HepG2 (cell line): Measurements from ENCODE around the gene CERS6. TPM values are rescaled to one million over a fixed set of nuclear protein-coding genes. Genes with fewer than 3 reads are reported as not detected.

ENCODE experiments used
- AKAP8 ChIP-seq: sonication (generic); formaldehyde crosslinking; IDR thresholded peaks from 2 replicates; pipeline ENCODE4 v1.5.1; 2020; ENCODE audit warnings: mild to moderate bottlenecking, missing genetic modification reagents
- ATAD3A ChIP-seq: sonication (generic); formaldehyde crosslinking; IDR thresholded peaks from 2 replicates; pipeline ENCODE4 v1.4.0; 2020; ENCODE audit warnings: missing genetic modification reagents
- ATRX ChIP-seq: sonication (generic); formaldehyde crosslinking; IDR thresholded peaks from 2 replicates; pipeline ENCODE4 v1.4.0; 2020; ENCODE audit warnings: missing genetic modification reagents, borderline replicate concordance
- GABPA ChIP-seq, 2 experiments: IDR thresholded peaks; 2 replicates each; pipeline ENCODE4 v1.6.1; 2011 to 2016; ENCODE audit warnings: low read depth in 2 of 2, low read length in 1 of 2, missing biosample characterization in 1 of 2, missing genetic modification characterization in 1 of 2
- GATA4 ChIP-seq: sonication (generic); IDR thresholded peaks from 2 replicates; pipeline ENCODE4 v1.6.1; 2016; ENCODE audit warnings: antibody characterized with exemption, low read depth, borderline replicate concordance
- HDAC1 ChIP-seq: sonication (generic); formaldehyde crosslinking; IDR thresholded peaks from 2 replicates; pipeline ENCODE4 v1.5.1; 2020; ENCODE audit warnings: mild to moderate bottlenecking, missing genetic modification reagents
- ISX ChIP-seq: sonication (generic); formaldehyde crosslinking; conservative IDR thresholded peaks from 2 replicates; pipeline ENCODE4 v1.5.0; 2020; ENCODE audit warnings: missing genetic modification reagents
- MAF1 ChIP-seq: sonication (generic); formaldehyde crosslinking; IDR thresholded peaks from 2 replicates; pipeline ENCODE4 v1.5.0; 2020; ENCODE audit warnings: missing genetic modification reagents, borderline replicate concordance
- MATR3 ChIP-seq: sonication (generic); formaldehyde crosslinking; IDR thresholded peaks from 2 replicates; pipeline ENCODE4 v1.4.0; 2020; ENCODE audit warnings: missing genetic modification reagents
- NFYB ChIP-seq: sonication (generic); formaldehyde crosslinking; IDR thresholded peaks from 2 replicates; pipeline ENCODE4 v1.4.0; 2020; ENCODE audit warnings: missing genetic modification reagents
- RBM22 ChIP-seq: fragments of 200-400 bp; formaldehyde crosslinking; optimal IDR thresholded peaks from 2 replicates; pipeline ENCODE3; 2017; ENCODE audit warnings: mild to moderate bottlenecking, low read length, moderate library complexity
- RXRB ChIP-seq: IDR thresholded peaks from 2 replicates; pipeline ENCODE4 v1.6.1; 2016; ENCODE audit warnings: borderline replicate concordance, missing genetic modification reagents, missing compliant biosample characterization
- SAFB2 ChIP-seq: sonication (generic); formaldehyde crosslinking; IDR thresholded peaks from 2 replicates; pipeline ENCODE4 v1.5.1; 2020; ENCODE audit warnings: missing genetic modification reagents, low read depth, mild to moderate bottlenecking, borderline replicate concordance
- SMARCE1 ChIP-seq: fragments of 450-650 bp; IDR thresholded peaks from 2 replicates; pipeline ENCODE4 v1.6.1; 2017; ENCODE audit warnings: borderline replicate concordance
- ZNF138 ChIP-seq: sonication (generic); formaldehyde crosslinking; IDR thresholded peaks from 2 replicates; pipeline ENCODE4 v1.5.0; 2020; ENCODE audit warnings: mild to moderate bottlenecking, low read depth, missing genetic modification reagents
- ZNF251 ChIP-seq: sonication (generic); formaldehyde crosslinking; IDR thresholded peaks from 2 replicates; pipeline ENCODE4 v1.9.0; 2021; ENCODE audit warnings: mild to moderate bottlenecking, missing genetic modification reagents
- ZNF607 ChIP-seq: sonication (generic); formaldehyde crosslinking; IDR thresholded peaks from 2 replicates; pipeline ENCODE4 v1.5.1; 2020; ENCODE audit warnings: missing genetic modification reagents, mild to moderate bottlenecking, borderline replicate concordance
- ZNF674 ChIP-seq: sonication (generic); formaldehyde crosslinking; IDR thresholded peaks from 2 replicates; pipeline ENCODE4 v1.5.0; 2020; ENCODE audit warnings: low read depth, mild to moderate bottlenecking, missing genetic modification reagents
- ZNF749 ChIP-seq: sonication (generic); formaldehyde crosslinking; IDR thresholded peaks from 2 replicates; pipeline ENCODE4 v1.8.0; 2022; ENCODE audit warnings: mild to moderate bottlenecking, missing genetic modification reagents, moderate library complexity, borderline replicate concordance
- ZNF879 ChIP-seq: sonication (generic); formaldehyde crosslinking; IDR thresholded peaks from 2 replicates; pipeline ENCODE4 v1.8.1; 2023; ENCODE audit warnings: missing genetic modification reagents
- polyA plus RNA-seq, 8 experiments: library from polyadenylated mRNA; depleted of rRNA in 3 of 8; stranded (reverse) in 7 of 8; unstranded in 1 of 8; fragments of >200 nt; fragmentation: Illumina TruSeq in 4 of 8; extraction: Trizol in 4 of 8; gene quantifications; 2 replicates each; pipeline versions ENCODE4 v1.2.1 to v1.2.3, GENCODE V29; 2011 to 2016; ENCODE audit warnings: low read depth in 4 of 8, missing spikeins in 1 of 8, mixed read lengths in 1 of 8; ENCODE audit not compliant: insufficient read depth in 1 of 8
- total RNA-seq, 5 experiments: library from RNA; depleted of rRNA; stranded (reverse); fragments of >200 nt; fragmentation: Illumina TruSeq; extraction: Trizol; gene quantifications; 2 replicates each; pipeline ENCODE4 v1.2.3, GENCODE V29; 2016; ENCODE audit warnings: low read depth in 1 of 5
- TF ChIP-seq, protein P1 (sequence below): sonication (generic); formaldehyde crosslinking; IDR thresholded peaks from 2 replicates; pipeline ENCODE4 v1.9.0; 2021; ENCODE audit warnings: missing genetic modification reagents, mild to moderate bottlenecking, borderline replicate concordance
- TF ChIP-seq, protein P2 (sequence below): sonication (generic); formaldehyde crosslinking; IDR thresholded peaks from 2 replicates; pipeline ENCODE4 v1.4.0; 2020; ENCODE audit warnings: missing genetic modification reagents
- TF ChIP-seq, protein P3 (sequence below): sonication (generic); formaldehyde crosslinking; IDR thresholded peaks from 2 replicates; pipeline ENCODE4 v1.5.1; 2020; ENCODE audit warnings: missing genetic modification reagents, mild to moderate bottlenecking, borderline replicate concordance
- TF ChIP-seq, protein P4 (sequence below): sonication (generic); formaldehyde crosslinking; IDR thresholded peaks from 2 replicates; pipeline ENCODE4 v1.5.0; 2020; ENCODE audit warnings: missing genetic modification reagents, mild to moderate bottlenecking, borderline replicate concordance
- TF ChIP-seq, protein P5 (sequence below): sonication (generic); formaldehyde crosslinking; IDR thresholded peaks from 2 replicates; pipeline ENCODE4 v1.4.0; 2020; ENCODE audit warnings: low read depth, mild to moderate bottlenecking, missing genetic modification reagents

Gene CERS6
- total and polyA plus RNA-seq, 2 of the 13 experiments (the other 11 are each of a cell fraction or from before 2014, with no cell fraction given) = 10.1 to 20.3 TPM

DNA sequence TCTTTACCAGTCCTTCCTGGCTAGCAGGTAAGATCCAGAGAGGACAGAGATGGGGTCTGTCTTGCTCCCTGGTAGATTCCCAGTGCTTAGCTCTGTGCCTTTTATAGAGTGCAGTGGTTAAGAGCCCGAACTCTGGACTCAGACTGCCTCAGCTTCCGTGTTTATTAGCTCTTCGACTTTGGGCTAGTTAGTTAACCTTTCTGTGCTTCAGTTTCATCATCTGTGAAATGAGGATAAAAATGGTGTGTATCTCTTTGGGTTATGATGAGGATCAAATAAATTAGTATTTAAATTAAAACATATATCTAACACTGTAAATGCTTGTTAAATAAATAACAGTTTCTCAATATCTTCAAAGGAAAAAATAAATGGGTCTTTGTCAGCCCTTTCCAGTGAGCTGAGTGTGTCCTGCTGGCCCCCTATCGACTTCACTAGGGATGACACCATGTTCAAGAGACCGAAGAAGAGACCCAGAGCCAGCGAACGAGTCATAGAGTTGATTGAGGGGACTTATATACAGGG, 38.2 kb downstream of the CERS6 start (continued):
- TF ChIP-seq RXRB (CRISPR knock-in tag) (peak; percentile 44; the same call in 1 of the 2 replicates), NFYB (no peak), HDAC1 (CRISPR knock-in tag) (peak; percentile 42; the same call in 1 of the 2 replicates), ZNF674 (CRISPR knock-in tag) (no peak), GABPA (IDR thresholded peaks at IDR 0.05; ENCODE audit: low read depth, low read length) (no peak), GABPA (CRISPR knock-in tag; IDR thresholded peaks at IDR 0.05; ENCODE audit: low read depth) (no peak), ZNF879 (CRISPR knock-in tag) (no peak), GATA4 (no peak), SMARCE1 (no peak), SAFB2 (CRISPR knock-in tag) (no peak), ATAD3A (CRISPR knock-in tag) (no peak), MAF1 (CRISPR knock-in tag) (no peak), ZNF138 (CRISPR knock-in tag) (no peak), ZNF251 (CRISPR knock-in tag) (no peak), ATRX (CRISPR knock-in tag) (no peak), MATR3 (CRISPR knock-in tag) (no peak), ISX (CRISPR knock-in tag) (no peak), ZNF607 (CRISPR knock-in tag) (no peak), RBM22 (no peak), AKAP8 (CRISPR knock-in tag) (no peak), ZNF749 (CRISPR knock-in tag) (no peak)
- TF ChIP-seq, protein P1, sequence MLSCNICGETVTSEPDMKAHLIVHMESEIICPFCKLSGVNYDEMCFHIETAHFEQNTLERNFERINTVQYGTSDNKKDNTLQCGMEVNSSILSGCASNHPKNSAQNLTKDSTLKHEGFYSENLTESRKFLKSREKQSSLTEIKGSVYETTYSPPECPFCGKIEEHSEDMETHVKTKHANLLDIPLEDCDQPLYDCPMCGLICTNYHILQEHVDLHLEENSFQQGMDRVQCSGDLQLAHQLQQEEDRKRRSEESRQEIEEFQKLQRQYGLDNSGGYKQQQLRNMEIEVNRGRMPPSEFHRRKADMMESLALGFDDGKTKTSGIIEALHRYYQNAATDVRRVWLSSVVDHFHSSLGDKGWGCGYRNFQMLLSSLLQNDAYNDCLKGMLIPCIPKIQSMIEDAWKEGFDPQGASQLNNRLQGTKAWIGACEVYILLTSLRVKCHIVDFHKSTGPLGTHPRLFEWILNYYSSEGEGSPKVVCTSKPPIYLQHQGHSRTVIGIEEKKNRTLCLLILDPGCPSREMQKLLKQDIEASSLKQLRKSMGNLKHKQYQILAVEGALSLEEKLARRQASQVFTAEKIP (CRISPR knock-in tag) = no peak
- TF ChIP-seq, protein P2, sequence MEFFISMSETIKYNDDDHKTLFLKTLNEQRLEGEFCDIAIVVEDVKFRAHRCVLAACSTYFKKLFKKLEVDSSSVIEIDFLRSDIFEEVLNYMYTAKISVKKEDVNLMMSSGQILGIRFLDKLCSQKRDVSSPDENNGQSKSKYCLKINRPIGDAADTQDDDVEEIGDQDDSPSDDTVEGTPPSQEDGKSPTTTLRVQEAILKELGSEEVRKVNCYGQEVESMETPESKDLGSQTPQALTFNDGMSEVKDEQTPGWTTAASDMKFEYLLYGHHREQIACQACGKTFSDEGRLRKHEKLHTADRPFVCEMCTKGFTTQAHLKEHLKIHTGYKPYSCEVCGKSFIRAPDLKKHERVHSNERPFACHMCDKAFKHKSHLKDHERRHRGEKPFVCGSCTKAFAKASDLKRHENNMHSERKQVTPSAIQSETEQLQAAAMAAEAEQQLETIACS (CRISPR knock-in tag) = no peak
- TF ChIP-seq, protein P3, sequence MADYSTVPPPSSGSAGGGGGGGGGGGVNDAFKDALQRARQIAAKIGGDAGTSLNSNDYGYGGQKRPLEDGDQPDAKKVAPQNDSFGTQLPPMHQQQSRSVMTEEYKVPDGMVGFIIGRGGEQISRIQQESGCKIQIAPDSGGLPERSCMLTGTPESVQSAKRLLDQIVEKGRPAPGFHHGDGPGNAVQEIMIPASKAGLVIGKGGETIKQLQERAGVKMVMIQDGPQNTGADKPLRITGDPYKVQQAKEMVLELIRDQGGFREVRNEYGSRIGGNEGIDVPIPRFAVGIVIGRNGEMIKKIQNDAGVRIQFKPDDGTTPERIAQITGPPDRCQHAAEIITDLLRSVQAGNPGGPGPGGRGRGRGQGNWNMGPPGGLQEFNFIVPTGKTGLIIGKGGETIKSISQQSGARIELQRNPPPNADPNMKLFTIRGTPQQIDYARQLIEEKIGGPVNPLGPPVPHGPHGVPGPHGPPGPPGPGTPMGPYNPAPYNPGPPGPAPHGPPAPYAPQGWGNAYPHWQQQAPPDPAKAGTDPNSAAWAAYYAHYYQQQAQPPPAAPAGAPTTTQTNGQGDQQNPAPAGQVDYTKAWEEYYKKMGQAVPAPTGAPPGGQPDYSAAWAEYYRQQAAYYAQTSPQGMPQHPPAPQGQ (CRISPR knock-in tag) = no peak
- TF ChIP-seq, protein P4, sequence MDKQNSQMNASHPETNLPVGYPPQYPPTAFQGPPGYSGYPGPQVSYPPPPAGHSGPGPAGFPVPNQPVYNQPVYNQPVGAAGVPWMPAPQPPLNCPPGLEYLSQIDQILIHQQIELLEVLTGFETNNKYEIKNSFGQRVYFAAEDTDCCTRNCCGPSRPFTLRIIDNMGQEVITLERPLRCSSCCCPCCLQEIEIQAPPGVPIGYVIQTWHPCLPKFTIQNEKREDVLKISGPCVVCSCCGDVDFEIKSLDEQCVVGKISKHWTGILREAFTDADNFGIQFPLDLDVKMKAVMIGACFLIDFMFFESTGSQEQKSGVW (CRISPR knock-in tag) = no peak
- TF ChIP-seq, protein P5, sequence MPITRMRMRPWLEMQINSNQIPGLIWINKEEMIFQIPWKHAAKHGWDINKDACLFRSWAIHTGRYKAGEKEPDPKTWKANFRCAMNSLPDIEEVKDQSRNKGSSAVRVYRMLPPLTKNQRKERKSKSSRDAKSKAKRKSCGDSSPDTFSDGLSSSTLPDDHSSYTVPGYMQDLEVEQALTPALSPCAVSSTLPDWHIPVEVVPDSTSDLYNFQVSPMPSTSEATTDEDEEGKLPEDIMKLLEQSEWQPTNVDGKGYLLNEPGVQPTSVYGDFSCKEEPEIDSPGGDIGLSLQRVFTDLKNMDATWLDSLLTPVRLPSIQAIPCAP (CRISPR knock-in tag) = no peak
